ENCODE results near the gene AGBL1.

DNA sequence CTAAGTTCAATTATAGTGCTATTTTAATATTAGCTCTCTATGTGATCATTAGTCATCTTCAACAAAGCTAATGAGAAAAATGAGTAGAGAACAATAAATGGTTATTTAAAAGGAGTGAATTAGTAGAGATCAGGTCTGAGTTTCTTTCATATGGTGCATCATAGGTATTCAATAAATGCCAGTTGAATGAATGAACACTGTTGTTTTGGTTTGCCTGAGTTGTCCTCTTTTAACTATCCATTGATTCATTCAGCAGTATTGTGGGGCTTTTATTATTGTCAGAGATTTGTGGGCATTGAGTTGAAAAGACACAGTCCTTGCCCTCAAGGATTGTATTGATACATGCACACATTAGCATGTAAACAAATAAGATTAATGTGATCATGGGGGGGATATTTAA is 88.2 kb downstream of the AGBL1 start:
- TF ChIP-seq POLR2A (IDR thresholded peaks at IDR 0.05) = no peak
- TF ChIP-seq, protein P1, sequence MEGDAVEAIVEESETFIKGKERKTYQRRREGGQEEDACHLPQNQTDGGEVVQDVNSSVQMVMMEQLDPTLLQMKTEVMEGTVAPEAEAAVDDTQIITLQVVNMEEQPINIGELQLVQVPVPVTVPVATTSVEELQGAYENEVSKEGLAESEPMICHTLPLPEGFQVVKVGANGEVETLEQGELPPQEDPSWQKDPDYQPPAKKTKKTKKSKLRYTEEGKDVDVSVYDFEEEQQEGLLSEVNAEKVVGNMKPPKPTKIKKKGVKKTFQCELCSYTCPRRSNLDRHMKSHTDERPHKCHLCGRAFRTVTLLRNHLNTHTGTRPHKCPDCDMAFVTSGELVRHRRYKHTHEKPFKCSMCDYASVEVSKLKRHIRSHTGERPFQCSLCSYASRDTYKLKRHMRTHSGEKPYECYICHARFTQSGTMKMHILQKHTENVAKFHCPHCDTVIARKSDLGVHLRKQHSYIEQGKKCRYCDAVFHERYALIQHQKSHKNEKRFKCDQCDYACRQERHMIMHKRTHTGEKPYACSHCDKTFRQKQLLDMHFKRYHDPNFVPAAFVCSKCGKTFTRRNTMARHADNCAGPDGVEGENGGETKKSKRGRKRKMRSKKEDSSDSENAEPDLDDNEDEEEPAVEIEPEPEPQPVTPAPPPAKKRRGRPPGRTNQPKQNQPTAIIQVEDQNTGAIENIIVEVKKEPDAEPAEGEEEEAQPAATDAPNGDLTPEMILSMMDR (IDR thresholded peaks at IDR 0.05) = no peak

Measured in heart left ventricle (tissue), 13 donors.